ENCODE data around the gene C1QTNF2. TPM values are rescaled to one million over a fixed set of nuclear protein-coding genes. Genes with fewer than 3 reads are reported as not detected.

C1QTNF2 gene
- total and polyA plus RNA-seq, 2 of the 4 experiments (the other 2 are of a cell fraction): 0.72 to 1.2 TPM

DNA sequence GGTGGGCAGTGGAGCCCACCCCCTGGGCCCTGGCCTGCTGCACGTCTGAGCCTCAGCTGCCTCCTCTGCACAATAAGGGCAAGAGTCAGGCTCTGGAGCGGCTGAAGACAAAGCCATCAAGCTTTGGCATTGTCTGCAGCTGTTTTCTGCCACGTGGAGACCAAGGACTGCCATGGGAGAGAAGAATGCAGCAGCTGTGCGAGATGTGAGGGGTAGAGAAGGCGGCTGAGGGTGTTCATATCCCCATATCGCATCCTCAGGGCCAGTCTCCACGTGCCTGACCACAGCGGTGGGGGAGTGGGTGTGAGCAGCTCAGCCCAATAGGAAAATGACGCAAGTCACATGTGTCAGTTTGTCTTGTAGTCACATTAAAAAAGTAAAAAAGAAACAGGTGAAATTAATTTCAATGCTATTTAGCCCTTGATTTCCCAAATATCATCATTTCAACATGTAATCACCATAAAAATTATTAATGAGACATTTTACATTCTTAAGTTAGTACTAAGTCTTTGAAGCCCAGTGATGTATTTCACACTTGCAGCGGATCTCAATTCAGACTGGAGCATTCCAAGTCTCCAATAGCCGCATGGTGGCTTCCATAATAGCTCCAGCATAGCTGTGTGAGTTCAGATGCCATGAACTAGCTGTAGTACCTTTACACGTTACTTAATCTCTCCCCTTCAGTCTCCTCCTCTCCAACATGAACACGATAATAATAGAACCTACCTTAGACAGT is 6.6 kb downstream of the C1QTNF2 start:
- no peaks in the 10 kb centered on the region for H3K36me3 ChIP-seq (ENCODE audit: control insufficient read depth, insufficient read depth, low read length)
- ATAC-seq (ENCODE audit: low read depth) (no peak), DNase-seq (no peak)
- no TSS peak for BruUV-seq (replicated peaks)
- no peak for TF ChIP-seq CEBPB (IDR thresholded peaks at IDR 0.05; ENCODE audit: low read depth, low read length)
- no peak for TF ChIP-seq NFE2L2 (IDR thresholded peaks at IDR 0.05; ENCODE audit: low read depth, low read length)
- TF ChIP-seq FOS (IDR thresholded peaks at IDR 0.05; ENCODE audit: low read depth, low read length): no peak
- TF ChIP-seq MAFK (IDR thresholded peaks at IDR 0.05; ENCODE audit: low read depth, low read length): no peak
- TF ChIP-seq RAD21 (IDR thresholded peaks at IDR 0.05; ENCODE audit: low read length): no peak
- TF ChIP-seq, protein P1, sequence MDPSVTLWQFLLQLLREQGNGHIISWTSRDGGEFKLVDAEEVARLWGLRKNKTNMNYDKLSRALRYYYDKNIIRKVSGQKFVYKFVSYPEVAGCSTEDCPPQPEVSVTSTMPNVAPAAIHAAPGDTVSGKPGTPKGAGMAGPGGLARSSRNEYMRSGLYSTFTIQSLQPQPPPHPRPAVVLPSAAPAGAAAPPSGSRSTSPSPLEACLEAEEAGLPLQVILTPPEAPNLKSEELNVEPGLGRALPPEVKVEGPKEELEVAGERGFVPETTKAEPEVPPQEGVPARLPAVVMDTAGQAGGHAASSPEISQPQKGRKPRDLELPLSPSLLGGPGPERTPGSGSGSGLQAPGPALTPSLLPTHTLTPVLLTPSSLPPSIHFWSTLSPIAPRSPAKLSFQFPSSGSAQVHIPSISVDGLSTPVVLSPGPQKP (IDR thresholded peaks at IDR 0.05; ENCODE audit: borderline replicate concordance, low read depth, low read length): no peak
- TF ChIP-seq CHD1 (IDR thresholded peaks at IDR 0.05; ENCODE audit: low read depth, low read length): no peak
- TF ChIP-seq BHLHE40 (IDR thresholded peaks at IDR 0.05; ENCODE audit: low read depth, low read length): no peak
- TF ChIP-seq, protein P2, sequence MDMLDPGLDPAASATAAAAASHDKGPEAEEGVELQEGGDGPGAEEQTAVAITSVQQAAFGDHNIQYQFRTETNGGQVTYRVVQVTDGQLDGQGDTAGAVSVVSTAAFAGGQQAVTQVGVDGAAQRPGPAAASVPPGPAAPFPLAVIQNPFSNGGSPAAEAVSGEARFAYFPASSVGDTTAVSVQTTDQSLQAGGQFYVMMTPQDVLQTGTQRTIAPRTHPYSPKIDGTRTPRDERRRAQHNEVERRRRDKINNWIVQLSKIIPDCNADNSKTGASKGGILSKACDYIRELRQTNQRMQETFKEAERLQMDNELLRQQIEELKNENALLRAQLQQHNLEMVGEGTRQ (IDR thresholded peaks at IDR 0.05; ENCODE audit: low read depth, low read length): no peak
- TF ChIP-seq RFX5 (IDR thresholded peaks at IDR 0.05; ENCODE audit: low read depth, low read length): no peak
- TF ChIP-seq RCOR1 (IDR thresholded peaks at IDR 0.05; ENCODE audit: insufficient replicate concordance, low read length): no peak
- TF ChIP-seq, protein P3, sequence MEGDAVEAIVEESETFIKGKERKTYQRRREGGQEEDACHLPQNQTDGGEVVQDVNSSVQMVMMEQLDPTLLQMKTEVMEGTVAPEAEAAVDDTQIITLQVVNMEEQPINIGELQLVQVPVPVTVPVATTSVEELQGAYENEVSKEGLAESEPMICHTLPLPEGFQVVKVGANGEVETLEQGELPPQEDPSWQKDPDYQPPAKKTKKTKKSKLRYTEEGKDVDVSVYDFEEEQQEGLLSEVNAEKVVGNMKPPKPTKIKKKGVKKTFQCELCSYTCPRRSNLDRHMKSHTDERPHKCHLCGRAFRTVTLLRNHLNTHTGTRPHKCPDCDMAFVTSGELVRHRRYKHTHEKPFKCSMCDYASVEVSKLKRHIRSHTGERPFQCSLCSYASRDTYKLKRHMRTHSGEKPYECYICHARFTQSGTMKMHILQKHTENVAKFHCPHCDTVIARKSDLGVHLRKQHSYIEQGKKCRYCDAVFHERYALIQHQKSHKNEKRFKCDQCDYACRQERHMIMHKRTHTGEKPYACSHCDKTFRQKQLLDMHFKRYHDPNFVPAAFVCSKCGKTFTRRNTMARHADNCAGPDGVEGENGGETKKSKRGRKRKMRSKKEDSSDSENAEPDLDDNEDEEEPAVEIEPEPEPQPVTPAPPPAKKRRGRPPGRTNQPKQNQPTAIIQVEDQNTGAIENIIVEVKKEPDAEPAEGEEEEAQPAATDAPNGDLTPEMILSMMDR (conservative IDR thresholded peaks at IDR 0.05; ENCODE audit: low read depth, low read length): no peak
- TF ChIP-seq MXI1 (IDR thresholded peaks at IDR 0.05; ENCODE audit: borderline replicate concordance, low read depth, low read length): no peak
- no peak for TF ChIP-seq POLR2A (IDR thresholded peaks at IDR 0.05; ENCODE audit: low read depth, low read length)
- TF ChIP-seq MAZ (IDR thresholded peaks at IDR 0.05; ENCODE audit: borderline replicate concordance, low read depth, low read length): no peak
- TF ChIP-seq SMC3 (IDR thresholded peaks at IDR 0.05; ENCODE audit: low read depth, low read length): no peak
- H2BK15ac ChIP-seq (ENCODE audit: low read depth, low read length): no peak overlapping the region
- no peak overlapping the region for H3K18ac ChIP-seq (ENCODE audit: low read depth, low read length)
- in situ Hi-C loops (cut with MboI; ENCODE audit: low sequenced_read_pairs): no loop called here
- H3K14ac ChIP-seq (replicated peaks; ENCODE audit: low read depth, low read length): no peak overlapping the region
- intact Hi-C loops (cut with micrococcal nuclease): no loop called here
- no peak overlapping the region for H2BK20ac ChIP-seq (ENCODE audit: low read depth, low read length)
- CTCF ChIA-PET: no interaction called here
- H2AK9ac ChIP-seq (replicated peaks; ENCODE audit: low read depth, low read length, poor library complexity): no peak overlapping the region
- no peak overlapping the region for H3K27ac ChIP-seq (ENCODE audit: insufficient read depth, low read length)
- H3K4me1 ChIP-seq (ENCODE audit: control insufficient read depth, insufficient read depth, low read length): peaks cover 2% of the 10 kb centered on the region; the same call in 1 of the 2 replicates
- no peak overlapping the region for H4K91ac ChIP-seq (ENCODE audit: insufficient read depth, low read depth, low read length)
- H3K9ac ChIP-seq (ENCODE audit: low read depth, low read length): no peak overlapping the region
- H2BK120ac ChIP-seq (ENCODE audit: low read depth, low read length): no peak overlapping the region
- no peak overlapping the region for H3K56ac ChIP-seq (ENCODE audit: extremely low read depth, insufficient read depth, low read length)
- H2BK5ac ChIP-seq (ENCODE audit: low read depth, low read length, poor library complexity, severe bottlenecking): no peak overlapping the region
- H4K20me1 ChIP-seq (ENCODE audit: insufficient read depth, low read length): no peaks in the 10 kb centered on the region
- no peak overlapping the region for H3K4me3 ChIP-seq (ENCODE audit: insufficient read depth, low read depth, low read length)
- H3K9me3 ChIP-seq (ENCODE audit: control insufficient read depth, insufficient read depth, low read length): no peaks in the 10 kb centered on the region
- dilution Hi-C loops (cut with HindIII; ENCODE audit: low sequenced_read_pairs, unreplicated experiment): loop anchor here (25.0 kb wide), 1 partner anchor 352 kb away; the partner anchor contains the start of gene TTC1
- H3K79me1 ChIP-seq (ENCODE audit: low read depth in 1 of 2, low read length in 2 of 2): no peaks in the 10 kb centered on the region
- no peaks in the 10 kb centered on the region for H3K9me1 ChIP-seq (ENCODE audit: insufficient read depth, low read length)
- 58% methylated on average over 4 of the region's 13 CpGs; no CpG with 5 or more reads in 1 of the 2 experiments for WGBS, 2 experiments (ENCODE audit: extremely low coverage in 2 of 2, insufficient read length in 1 of 2)
- no peak overlapping the region for H3K23ac ChIP-seq (ENCODE audit: low read depth, low read length)
- H3K27me3 ChIP-seq (ENCODE audit: control insufficient read depth, insufficient read depth, low read length): no peaks in the 10 kb centered on the region
- no peak overlapping the region; the same call in 1 of the 2 replicates for H4K5ac ChIP-seq (ENCODE audit: low read depth, low read length)
- no peak overlapping the region for H4K8ac ChIP-seq (ENCODE audit: low read depth in 2 of 2, low read length in 2 of 2)
- no peak overlapping the region for H2AK5ac ChIP-seq (ENCODE audit: low read depth, low read length)
- POLR2A ChIA-PET (ENCODE audit: unreplicated experiment): no interaction called here
- peak overlapping the region; percentile 54 for H2AFZ ChIP-seq (replicated peaks; ENCODE audit: low read length, poor library complexity)
- H3K4me2 ChIP-seq (ENCODE audit: low read depth, low read length): no peak overlapping the region
- no peak overlapping the region for H3K4ac ChIP-seq (ENCODE audit: low read depth, low read length)
